GM23338 (cell line): Measurements from ENCODE around the gene SMTN. TPM values are rescaled to one million over a fixed set of nuclear protein-coding genes. Genes with fewer than 3 reads are reported as not detected.

Experiments
- ATAC-seq: fragments of 200-7000 bp; cut with Tn5 transposase; 3 replicates; pipeline ENCODE4 v1.9.1; 2020
- DNase-seq: peaks from one replicate; pipeline ENCODE4 v3.0.0-alpha.2; 2015; ENCODE audit warnings: low spot score
- H2AFZ ChIP-seq: fragments of 200-600 bp; sonication (generic); 2 replicates; pipeline ENCODE4 v1.8.0; 2016; ENCODE audit warnings: antibody characterized with exemption, mild to moderate bottlenecking, moderate library complexity
- H3F3A ChIP-seq: fragments of 200-600 bp; sonication (generic); replicated peaks from 2 replicates; pipeline ENCODE4 v1.8.0; 2017; ENCODE audit warnings: antibody characterized with exemption, mixed run types, low read depth
- H3K27ac ChIP-seq: fragments of 200-600 bp; sonication (generic); 2 replicates; pipeline ENCODE4 v1.6.1; 2016; ENCODE audit warnings: low read depth
- H3K27me3 ChIP-seq: fragments of 200-600 bp; sonication (generic); 2 replicates; pipeline ENCODE4 v1.8.0; 2016; ENCODE audit warnings: mild to moderate bottlenecking, mixed run types, moderate library complexity; ENCODE audit not compliant: insufficient read depth
- H3K36me3 ChIP-seq: fragments of 200-600 bp; sonication (generic); 2 replicates; pipeline ENCODE4 v1.8.0; 2016; ENCODE audit warnings: mild to moderate bottlenecking; ENCODE audit not compliant: insufficient read depth
- H3K4me1 ChIP-seq: fragments of 200-600 bp; sonication (generic); 2 replicates; pipeline ENCODE4 v1.8.0; 2016; ENCODE audit warnings: mild to moderate bottlenecking, moderate library complexity; ENCODE audit not compliant: insufficient read depth
- H3K4me2 ChIP-seq: fragments of 200-600 bp; sonication (generic); 2 replicates; pipeline ENCODE4 v1.7.1; 2017; ENCODE audit warnings: mixed run types
- H3K4me3 ChIP-seq: fragments of 200-600 bp; sonication (generic); 2 replicates; pipeline ENCODE4 v1.6.1; 2016; ENCODE audit warnings: mixed run types
- H3K79me2 ChIP-seq: fragments of 200-600 bp; sonication (generic); replicated peaks from 2 replicates; pipeline ENCODE4 v1.8.0; 2017; ENCODE audit warnings: mild to moderate bottlenecking; ENCODE audit not compliant: insufficient read depth
- H3K9me2 ChIP-seq: fragments of 200-600 bp; sonication (generic); 2 replicates; pipeline ENCODE4 v1.8.0; 2017; ENCODE audit not compliant: insufficient read depth
- H4K20me1 ChIP-seq: fragments of 200-600 bp; sonication (generic); replicated peaks from 2 replicates; pipeline ENCODE4 v1.8.0; 2017; ENCODE audit warnings: mild to moderate bottlenecking; ENCODE audit not compliant: insufficient read depth
- H3K27ac Mint-ChIP-seq: 2 replicates; pipeline ENCODE4 v1.8.0; 2020; ENCODE audit warnings: inconsistent platforms, mild to moderate bottlenecking, moderate library complexity, mixed read lengths
- H3K27me3 Mint-ChIP-seq: 3 replicates; pipeline ENCODE4 v1.8.0; 2022; ENCODE audit warnings: low read depth, mild to moderate bottlenecking, moderate library complexity, mixed read lengths, inconsistent platforms; ENCODE audit not compliant: insufficient read depth, poor library complexity
- H3K36me3 Mint-ChIP-seq: 3 replicates; pipeline ENCODE4 v1.8.0; 2021; ENCODE audit warnings: low read depth, mild to moderate bottlenecking, inconsistent platforms, moderate library complexity, mixed read lengths
- H3K4me1 Mint-ChIP-seq: 3 replicates; pipeline ENCODE4 v1.8.0; 2020; ENCODE audit warnings: mild to moderate bottlenecking, inconsistent platforms, mixed read lengths
- H3K4me3 Mint-ChIP-seq: 3 replicates; pipeline ENCODE4 v1.8.0; 2021; ENCODE audit warnings: moderate library complexity, mild to moderate bottlenecking, inconsistent platforms, mixed read lengths
- H3K9me3 Mint-ChIP-seq: 3 replicates; pipeline ENCODE4 v1.8.0; 2020; ENCODE audit warnings: moderate library complexity, mild to moderate bottlenecking, inconsistent platforms, mixed read lengths
- CREB1 ChIP-seq: fragments of 250-450 bp; sonication (Bioruptor Pico); IDR thresholded peaks from 2 replicates; pipeline ENCODE4 v1.5.0; 2020; ENCODE audit warnings: low read depth, mild to moderate bottlenecking, moderate library complexity
- CTCF ChIP-seq, 2 experiments: fragments of 200-600 bp in 1 of 2; sonication (generic) in 1 of 2; conservative IDR thresholded peaks; 2 replicates each; pipeline versions ENCODE4 v1.5.1 to v1.6.1; 2016 to 2017; ENCODE audit warnings: antibody characterized with exemption in 2 of 2, low read depth in 2 of 2, mild to moderate bottlenecking in 2 of 2, moderate library complexity in 1 of 2
- ETS1 ChIP-seq: IDR thresholded peaks from 2 replicates; pipeline ENCODE4 v1.6.1; 2016; ENCODE audit warnings: antibody characterized with exemption
- EZH2 ChIP-seq: fragments of 200-600 bp; sonication (generic); IDR thresholded peaks from one replicate; pipeline ENCODE4 v1.8.0; 2017; ENCODE audit warnings: antibody characterized with exemption, mild to moderate bottlenecking, low read depth; ENCODE audit not compliant: unreplicated experiment
- EZH2phosphoT487 ChIP-seq: fragments of 200-600 bp; sonication (generic); IDR thresholded peaks from one replicate; pipeline ENCODE4 v1.8.1; 2018; ENCODE audit warnings: antibody characterized with exemption; ENCODE audit not compliant: unreplicated experiment
- JUNB ChIP-seq: IDR thresholded peaks from one replicate; pipeline ENCODE4 v1.6.1; 2016; ENCODE audit warnings: antibody characterized with exemption; ENCODE audit not compliant: unreplicated experiment
- NANOG ChIP-seq: IDR thresholded peaks from 2 replicates; pipeline ENCODE4 v1.6.1; 2016; ENCODE audit warnings: antibody characterized with exemption, borderline replicate concordance
- POLR2AphosphoS5 ChIP-seq: IDR thresholded peaks from 2 replicates; pipeline ENCODE4 v1.6.1; 2016; ENCODE audit warnings: antibody characterized with exemption, low read depth
- REST ChIP-seq: IDR thresholded peaks from one replicate; pipeline ENCODE4 v1.6.1; 2018; ENCODE audit warnings: antibody characterized with exemption; ENCODE audit not compliant: unreplicated experiment
- STAT1 ChIP-seq: IDR thresholded peaks from one replicate; pipeline ENCODE4 v1.6.1; 2016; ENCODE audit warnings: antibody characterized with exemption; ENCODE audit not compliant: unreplicated experiment
- ZNF114 ChIP-seq: fragments of 250-450 bp; sonication (Bioruptor Pico); IDR thresholded peaks from 2 replicates; pipeline ENCODE4 v1.5.0; 2020; ENCODE audit warnings: mild to moderate bottlenecking, moderate library complexity
- ZNF331 ChIP-seq: fragments of 250-450 bp; sonication (Bioruptor Pico); IDR thresholded peaks from 2 replicates; pipeline ENCODE4 v1.5.0; 2020; ENCODE audit warnings: low read depth, mild to moderate bottlenecking, moderate library complexity
- polyA plus RNA-seq: library from polyadenylated mRNA; unstranded; fragments of >200 nt; fragmentation: Nextera tagmentation; extraction: Ambion mirVana; gene quantifications from 2 replicates; pipeline ENCODE4 v1.2.1, GENCODE V29; 2016
- total RNA-seq: library from RNA; depleted of rRNA; stranded (reverse); fragments of >200 nt; shearing (Covaris generic); gene quantifications from 2 replicates; pipeline ENCODE4 v1.2.3, GENCODE V29; 2014

Gene SMTN
- total and polyA plus RNA-seq, 2 experiments from 2014 or later: 27.4 to 32.2 TPM

- TF ChIP-seq ETS1: no peak
- no peak for TF ChIP-seq ZNF114 (CRISPR knock-in tag)
- no peak for TF ChIP-seq REST
- TF ChIP-seq POLR2AphosphoS5: no peak
- no peak for TF ChIP-seq JUNB
- no peak for TF ChIP-seq ZNF331 (CRISPR knock-in tag)
- TF ChIP-seq NANOG: no peak
These were observed 61.2 kb downstream of the SMTN start (continued) for GRCh38 chr22:31142285-31142684.

GRCh38 chr22:31143038-31143437 is 61.9 kb downstream of the SMTN start:
- H3K9me2 ChIP-seq: no peaks in the 10 kb centered on the region
- H3K79me2 ChIP-seq: peaks cover 20% of the 10 kb centered on the region
- no peak overlapping the region for H2AFZ ChIP-seq
- peaks cover 4% of the 10 kb centered on the region; the same call in 1 of the 3 replicates for H3K36me3 Mint-ChIP-seq
- no peak overlapping the region for H3K4me2 ChIP-seq
- TF ChIP-seq EZH2phosphoT487: no peak
- no peak for TF ChIP-seq STAT1
- no peak for TF ChIP-seq JUNB
- TF ChIP-seq ZNF114 (CRISPR knock-in tag): no peak
- TF ChIP-seq REST: no peak
- TF ChIP-seq POLR2AphosphoS5: no peak
- TF ChIP-seq CTCF (conservative IDR thresholded peaks at IDR 0.05; ENCODE audit: low read depth in 2 of 2): no peak
- TF ChIP-seq CREB1 (CRISPR knock-in tag): no peak
- no peak for TF ChIP-seq EZH2
- peaks cover 16% of the 10 kb centered on the region for H3K4me1 Mint-ChIP-seq
- H3K27me3 Mint-ChIP-seq: peaks cover 14% of the 10 kb centered on the region
- ATAC-seq (no peak), DNase-seq (no peak)
- no peak overlapping the region for H3K4me3 ChIP-seq
- H3K36me3 ChIP-seq: no peaks in the 10 kb centered on the region
- no peaks in the 10 kb centered on the region for H3K27me3 ChIP-seq
- H4K20me1 ChIP-seq: peaks cover 6% of the 10 kb centered on the region; the same call in 1 of the 2 replicates
- H3F3A ChIP-seq: no peaks in the 10 kb centered on the region
- H3K27ac Mint-ChIP-seq: no peak overlapping the region
- H3K9me3 Mint-ChIP-seq: peaks cover 29% of the 10 kb centered on the region
- no peak overlapping the region for H3K27ac ChIP-seq
- peaks cover 21% of the 10 kb centered on the region for H3K4me1 ChIP-seq
- no peak overlapping the region for H3K4me3 Mint-ChIP-seq
